Kidney (tissue), 14 donors: ENCODE results near the gene IPO8. TPM values are rescaled to one million over a fixed set of nuclear protein-coding genes. Genes with fewer than 3 reads are reported as not detected.
A peak's percentile ranks its signal among the peaks of the same experiment; 100 is the strongest.

ENCODE experiments used
- DNase-seq, 5 donors: peaks; one replicate each; pipeline ENCODE4 v3.0.0-alpha.2; 2013 to 2020
- FAIRE-seq: peaks from 2 replicates; lab custom pipeline; 2012; peaks lifted over from hg19 to GRCh38; lab: Jason Lieb, UNC
- H3K27ac ChIP-seq, 2 donors: one replicate each; pipeline ENCODE4 v1.7.0; 2013; ENCODE audit warnings: low read depth in 2 of 2, low read length in 2 of 2, inconsistent platforms in 1 of 2
- H3K27me3 ChIP-seq: one replicate; pipeline ENCODE4 v1.7.1; 2013; ENCODE audit warnings: low read length, inconsistent platforms; ENCODE audit not compliant: control insufficient read depth, insufficient read depth
- H3K36me3 ChIP-seq, 3 donors: one replicate each; pipeline versions ENCODE4 v1.7.0 to v1.7.1; 2013; ENCODE audit warnings: low read length in 3 of 3, control low read depth in 1 of 3, inconsistent platforms in 1 of 3; ENCODE audit not compliant: insufficient read depth in 3 of 3, control insufficient read depth in 2 of 3
- H3K4me1 ChIP-seq, 3 donors: one replicate each; pipeline versions ENCODE4 v1.7.0 to v1.7.1; 2013; ENCODE audit warnings: low read length in 3 of 3, inconsistent platforms in 1 of 3, low read depth in 1 of 3; ENCODE audit not compliant: control insufficient read depth in 2 of 3, insufficient read depth in 2 of 3
- H3K4me3 ChIP-seq, 3 donors: one replicate each; pipeline versions ENCODE4 v1.7.0 to v1.8.1; 2013; ENCODE audit warnings: low read length in 3 of 3, control low read depth in 1 of 3, inconsistent platforms in 1 of 3
- H3K9ac ChIP-seq, 3 donors: one replicate each; pipeline versions ENCODE4 v1.7.0 to v1.7.1; 2013; ENCODE audit warnings: low read length in 3 of 3, control low read depth in 1 of 3, inconsistent platforms in 1 of 3
- H3K9me3 ChIP-seq, 3 donors: one replicate each; pipeline versions ENCODE4 v1.7.0 to v1.7.1; 2013; ENCODE audit warnings: low read length in 3 of 3, control low read depth in 1 of 3, inconsistent platforms in 1 of 3; ENCODE audit not compliant: control insufficient read depth in 2 of 3, insufficient read depth in 1 of 3
- CTCF ChIP-seq: IDR thresholded peaks from 3 replicates; pipeline ENCODE4 v1.5.1; 2012; ENCODE audit warnings: mild to moderate bottlenecking, moderate library complexity, borderline replicate concordance; ENCODE audit not compliant: insufficient read depth; ENCODE audit errors: extremely low read depth
- intact Hi-C: fragments of 100-400 bp; cut with DNase I; formaldehyde crosslinking; loops from one replicate; pipeline ENCODE4 v1.11.1; 2022
- polyA plus RNA-seq: library from polyadenylated mRNA; stranded (reverse); fragments of 350-450 nt; fragmentation: Illumina TruSeq; extraction: RNeasy Lipid Tissue Mini Kit (QIAGEN cat#74804); gene quantifications from one replicate; pipeline ENCODE4 v1.2.3, GENCODE V29; 2014; ENCODE audit warnings: low read depth, low replicate concordance; ENCODE audit not compliant: insufficient read depth
- total RNA-seq: library from RNA; stranded (reverse); fragmentation: NEBNext Ultra II Directional; extraction: Animal tissue kit (Norgen Biotek cat#: 25700); gene quantifications from one replicate; pipeline ENCODE4 v1.2.1, GENCODE V29; 2021
- donor health status: control.
- donor health status: control.
- donor health status: control.
- donor health status: control.
- donor health status: control.
- donor health status: DM: yes; HTN: yes; CAD: no.
- donor health status: Normal renal cell carcinoma (clear cell type).

Gene IPO8
- total and polyA plus RNA-seq, 2 donors from 2014 or later = 19.5 to 63.3 TPM

DNA sequence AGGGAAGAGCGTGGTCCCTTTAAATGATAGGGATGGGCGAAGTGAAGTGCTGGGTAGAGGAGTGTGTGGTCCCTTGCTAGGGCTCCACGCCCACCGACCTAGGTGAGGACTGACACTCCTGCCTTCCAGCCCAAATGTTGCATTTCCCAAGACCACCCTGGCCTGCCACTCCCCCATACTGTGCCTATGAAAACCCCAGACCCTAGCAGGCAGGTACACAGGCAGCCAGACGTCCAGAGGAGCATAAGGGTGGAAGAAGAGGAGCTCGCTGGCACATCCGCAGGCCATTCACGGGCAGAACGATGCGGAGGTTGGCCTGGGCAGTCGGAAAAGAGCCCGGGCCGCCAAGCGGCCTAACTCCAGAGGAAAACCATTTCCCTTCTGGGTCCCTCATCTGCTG, 817 bp upstream of the IPO8 start:
- no peak for TF ChIP-seq CTCF
- H3K9me3 ChIP-seq = no peaks in the 10 kb centered on the region
- peak overlapping the region in 1 of 3 donors; percentile 88 for H3K9ac ChIP-seq
- peaks cover 0 to 9% (median 8%) of the 10 kb centered on the region in 3 donors for H3K4me1 ChIP-seq
- DNase-seq (peak in 3 of 5 donors; percentile 2 to 68 (median 58)), FAIRE-seq (no peak)
- H3K36me3 ChIP-seq = no peaks in the 10 kb centered on the region
- H3K27ac ChIP-seq = no peak overlapping the region
- H3K4me3 ChIP-seq = peak overlapping the region; percentile 3 to 83 (median 67)
- intact Hi-C loops = no loop called here
- H3K27me3 ChIP-seq = no peaks in the 10 kb centered on the region

DNA sequence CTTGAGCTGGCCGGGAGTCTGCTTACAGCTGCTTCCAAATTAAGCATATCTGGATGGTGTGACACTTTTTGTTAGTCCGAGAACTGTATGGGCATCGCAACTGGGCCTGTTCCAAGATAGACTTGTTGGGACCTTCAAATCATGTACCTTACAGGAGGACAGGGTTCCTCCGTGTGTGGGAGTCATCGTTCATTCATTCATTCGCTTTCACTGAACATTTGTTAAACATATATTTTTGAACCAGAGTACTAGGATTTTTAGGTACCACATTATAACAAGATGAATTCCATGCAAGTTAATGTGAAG, 387 bp upstream of the IPO8 start:
- DNase-seq (no peak), FAIRE-seq (no peak)
- H3K9ac ChIP-seq = peak overlapping the region; percentile 18 to 88 (median 82)
- H3K4me1 ChIP-seq = peaks cover 0 to 9% (median 8%) of the 10 kb centered on the region in 3 donors
- H3K36me3 ChIP-seq = no peaks in the 10 kb centered on the region
- intact Hi-C loops = no loop called here
- H3K9me3 ChIP-seq = no peaks in the 10 kb centered on the region
- peak overlapping the region; percentile 67 to 83 (median 82) for H3K4me3 ChIP-seq
- TF ChIP-seq CTCF = no peak
- H3K27me3 ChIP-seq = no peaks in the 10 kb centered on the region
- H3K27ac ChIP-seq = peak overlapping the region in 1 of 2 donors; percentile 38

GRCh38 chr12:30694412-30695198, 1.1 kb downstream of the IPO8 start:
- H3K4me1 ChIP-seq = peaks cover 0 to 9% (median 8%) of the 10 kb centered on the region in 3 donors
- H3K36me3 ChIP-seq = no peaks in the 10 kb centered on the region
- H3K4me3 ChIP-seq = peak overlapping the region; percentile 83 to 95 (median 91)
- peak overlapping the region; percentile 82 to 88 (median 87) for H3K9ac ChIP-seq
- DNase-seq = peak; percentile 69 to 79 (median 70)
- no peak for TF ChIP-seq CTCF
- intact Hi-C loops = no loop called here
- no peaks in the 10 kb centered on the region for H3K9me3 ChIP-seq
- H3K27me3 ChIP-seq = no peaks in the 10 kb centered on the region
- no peak for FAIRE-seq
- H3K27ac ChIP-seq = peak overlapping the region; percentile 51 to 64
